Ovary (tissue), 9 donors: ENCODE results near the gene PIP5K1B. TPM values are rescaled to one million over a fixed set of nuclear protein-coding genes. Genes with fewer than 3 reads are reported as not detected.

Experiments
- DNase-seq, 5 donors: peaks; one replicate each; pipeline ENCODE4 v3.0.0-alpha.2; 2019 to 2020
- H3K27ac ChIP-seq, 2 donors: fragments of 200-600 bp; one replicate each; pipeline versions ENCODE4 v1.5.1 to v1.8.0; 2019 to 2022
- H3K27me3 ChIP-seq: fragments of 200-600 bp; one replicate; pipeline ENCODE4 v1.8.0; 2022
- H3K36me3 ChIP-seq: fragments of 200-600 bp; sonication (generic); one replicate; pipeline ENCODE4 v1.5.1; 2019
- H3K4me1 ChIP-seq: one replicate; pipeline ENCODE4 v1.8.1; 2013; ENCODE audit warnings: mild to moderate bottlenecking, moderate library complexity; ENCODE audit not compliant: insufficient read depth
- H3K4me3 ChIP-seq: fragments of 200-600 bp; sonication (generic); one replicate; pipeline ENCODE4 v1.5.1; 2017
- H3K9me3 ChIP-seq, 2 donors: fragments of 200-600 bp in 1 of 2; sonication (generic) in 1 of 2; one replicate each; pipeline versions ENCODE4 v1.5.1 to v1.8.1; 2013 to 2019; ENCODE audit warnings: mild to moderate bottlenecking in 1 of 2, moderate library complexity in 1 of 2
- EP300 ChIP-seq: sonication (generic); formaldehyde crosslinking; IDR thresholded peaks from one replicate; pipeline ENCODE4 v1.6.1; 2017; ENCODE audit warnings: antibody characterized with exemption
- POLR2A ChIP-seq: fragments of 450-650 bp; IDR thresholded peaks from one replicate; pipeline ENCODE4 v1.6.1; 2017; ENCODE audit warnings: antibody characterized with exemption, mild to moderate bottlenecking, moderate library complexity
- WGBS, 3 donors: extraction: QIAGEN DNeasy Blood & Tissue Kit in 1 of 3; methylation state at CpG; one replicate each; pipeline versions ENCODE4 v1.1.5 to v1.1.7; 2013 to 2017; 5-methylcytosine and 5-hydroxymethylcytosine counted together
- intact Hi-C, 4 donors: fragments of 100-400 bp; cut with DNase I; formaldehyde crosslinking; loops; one replicate each; pipeline versions ENCODE4 v1.11.0 to v1.15.1; 2022 to 2023
- polyA plus RNA-seq, 2 donors: library from polyadenylated mRNA; stranded (reverse); fragments of 200-250 nt in 1 of 2; fragments of 350-450 nt in 1 of 2; fragmentation: Illumina TruSeq in 1 of 2; extraction: RNeasy Lipid Tissue Mini Kit (QIAGEN cat#74804) in 1 of 2; gene quantifications; one replicate each; pipeline ENCODE4 v1.2.3, GENCODE V29; 2013 to 2014
- total RNA-seq, 7 donors: library from RNA; depleted of rRNA in 2 of 7; stranded (reverse); fragments of >200 nt in 2 of 7; fragmentation: NEBNext Ultra II Directional in 3 of 7; extraction: Animal tissue kit (Norgen Biotek cat#: 25700) in 3 of 7; gene quantifications; one replicate each; pipeline versions ENCODE4 v1.1.0 to v1.2.4, GENCODE V29; 2016 to 2023
- TF ChIP-seq, protein P1 (sequence below), 3 donors: fragments of 450-650 bp in 2 of 3; fragments of 200-600 bp in 1 of 3; IDR thresholded peaks; one replicate each; pipeline versions ENCODE4 v1.5.1 to v1.8.0; 2016 to 2022; ENCODE audit warnings: antibody characterized with exemption in 3 of 3, mild to moderate bottlenecking in 1 of 3
- donor health status: DM: no; HTN: no; CAD: no; lungs with moderate emphysema.
- donor health status: DM: no; HTN: no; CAD: no.
- donor health status: Bipolar disorder and iron deficiency.
- donor health status: DM: yes; HTN: yes; CAD: no.
- donor health status: DM: no; HTN: no; CAD: no.
- donor health status: DM: yes; HTN: yes; CAD: no.

PIP5K1B gene
- total and polyA plus RNA-seq, 9 donors, result 0.36 to 3.4 (median 1.0) TPM

DNA sequence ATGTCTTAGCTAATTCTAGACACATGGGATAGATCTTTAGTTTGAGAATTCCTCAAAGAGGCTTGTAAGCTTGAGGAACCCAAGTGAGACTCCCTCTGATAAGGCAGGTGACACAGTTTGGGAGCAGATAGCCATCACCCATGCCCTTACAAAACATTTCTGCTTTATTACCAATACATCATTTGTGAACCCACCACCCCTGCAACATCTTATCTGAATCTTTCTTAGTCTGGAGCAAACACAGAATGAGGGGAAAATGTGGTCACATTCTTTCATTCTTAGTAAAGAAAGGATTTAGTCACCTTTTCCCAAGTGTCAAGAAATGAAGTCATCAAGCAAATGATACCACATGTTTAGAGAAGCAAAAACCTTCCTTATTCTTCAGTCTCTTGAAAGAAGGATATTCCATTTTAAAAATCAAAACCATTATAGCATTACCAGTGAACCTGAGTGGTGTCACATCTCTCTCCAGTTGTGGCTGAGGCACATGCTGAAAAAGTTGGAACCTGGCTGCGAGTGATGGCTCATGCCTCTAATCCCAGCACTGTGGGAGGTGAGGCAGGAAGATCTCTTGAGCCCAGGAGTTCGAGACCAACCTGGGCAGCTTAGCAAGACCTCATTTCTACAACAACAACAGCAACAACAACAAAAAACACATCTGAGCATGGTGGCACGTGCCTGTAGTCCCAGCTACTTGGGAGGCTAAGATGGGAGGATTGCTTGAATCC is 243.0 kb downstream of the PIP5K1B start:
- Histone ChIP-seq H3K27me3 (no peaks in the 10 kb centered on the region), H3K27ac (no peak overlapping the region), H3K9me3 (no peaks in the 10 kb centered on the region), H3K36me3 (no peaks in the 10 kb centered on the region), H3K4me1 (no peaks in the 10 kb centered on the region), H3K4me3 (no peak overlapping the region)
- no peak for DNase-seq
- WGBS, 3 donors, result 86 to 91% (median 87%) methylated on average over 3 of the region's 3 CpGs
- intact Hi-C loops, result no loop called here
- no peak for TF ChIP-seq EP300
- no peak for TF ChIP-seq POLR2A
- TF ChIP-seq, protein P1, sequence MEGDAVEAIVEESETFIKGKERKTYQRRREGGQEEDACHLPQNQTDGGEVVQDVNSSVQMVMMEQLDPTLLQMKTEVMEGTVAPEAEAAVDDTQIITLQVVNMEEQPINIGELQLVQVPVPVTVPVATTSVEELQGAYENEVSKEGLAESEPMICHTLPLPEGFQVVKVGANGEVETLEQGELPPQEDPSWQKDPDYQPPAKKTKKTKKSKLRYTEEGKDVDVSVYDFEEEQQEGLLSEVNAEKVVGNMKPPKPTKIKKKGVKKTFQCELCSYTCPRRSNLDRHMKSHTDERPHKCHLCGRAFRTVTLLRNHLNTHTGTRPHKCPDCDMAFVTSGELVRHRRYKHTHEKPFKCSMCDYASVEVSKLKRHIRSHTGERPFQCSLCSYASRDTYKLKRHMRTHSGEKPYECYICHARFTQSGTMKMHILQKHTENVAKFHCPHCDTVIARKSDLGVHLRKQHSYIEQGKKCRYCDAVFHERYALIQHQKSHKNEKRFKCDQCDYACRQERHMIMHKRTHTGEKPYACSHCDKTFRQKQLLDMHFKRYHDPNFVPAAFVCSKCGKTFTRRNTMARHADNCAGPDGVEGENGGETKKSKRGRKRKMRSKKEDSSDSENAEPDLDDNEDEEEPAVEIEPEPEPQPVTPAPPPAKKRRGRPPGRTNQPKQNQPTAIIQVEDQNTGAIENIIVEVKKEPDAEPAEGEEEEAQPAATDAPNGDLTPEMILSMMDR (IDR thresholded peaks at IDR 0.05), result no peak

DNA sequence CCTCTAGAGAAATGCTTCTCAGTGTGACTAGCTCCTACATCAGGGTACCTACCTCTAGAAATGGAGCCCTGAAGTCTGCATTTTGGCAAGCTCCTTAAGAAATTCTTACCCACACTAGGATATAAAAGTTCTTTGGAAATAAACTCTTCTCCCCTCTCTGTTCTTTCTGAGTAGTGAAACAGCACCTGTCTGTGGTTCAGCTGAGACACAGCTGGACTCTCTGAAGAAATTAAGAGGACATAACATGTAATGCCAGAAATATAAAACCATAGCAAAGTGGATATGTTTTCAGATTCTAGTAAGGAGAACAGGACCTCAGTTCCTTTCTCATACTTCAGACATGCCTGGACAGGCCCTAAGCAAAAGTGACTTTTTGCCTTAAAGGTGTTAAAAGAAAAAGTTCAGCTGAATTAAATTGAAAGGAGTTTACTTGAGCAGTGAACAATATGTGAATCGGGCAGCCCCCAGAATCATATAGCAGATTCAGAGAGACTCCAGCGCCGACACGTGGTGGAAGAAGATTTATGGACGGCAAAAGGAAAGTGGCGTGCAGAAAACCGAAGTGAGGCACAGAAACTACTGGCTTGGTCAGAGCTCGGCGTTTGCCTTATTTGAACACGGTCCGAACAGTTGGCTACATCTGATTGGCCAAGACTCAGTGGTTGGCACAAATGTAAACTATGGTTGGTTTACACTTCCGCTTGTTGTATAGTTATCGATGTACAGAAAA is 244.4 kb downstream of the PIP5K1B start:
- H3K27me3 ChIP-seq, result no peaks in the 10 kb centered on the region
- peak; percentile 25 to 57 (median 42) for DNase-seq
- no peaks in the 10 kb centered on the region for H3K4me1 ChIP-seq
- 42 to 50% (median 48%) methylated on average over 13 of the region's 13 CpGs for WGBS, 3 donors
- no peaks in the 10 kb centered on the region for H3K9me3 ChIP-seq
- no peaks in the 10 kb centered on the region for H3K36me3 ChIP-seq
- no peak overlapping the region for H3K4me3 ChIP-seq
- no peak overlapping the region for H3K27ac ChIP-seq
- intact Hi-C loops, result no loop called here
- TF ChIP-seq, protein P1 (IDR thresholded peaks at IDR 0.05), result peak in 1 of 3 donors; percentile 29
- no peak for TF ChIP-seq EP300

DNA sequence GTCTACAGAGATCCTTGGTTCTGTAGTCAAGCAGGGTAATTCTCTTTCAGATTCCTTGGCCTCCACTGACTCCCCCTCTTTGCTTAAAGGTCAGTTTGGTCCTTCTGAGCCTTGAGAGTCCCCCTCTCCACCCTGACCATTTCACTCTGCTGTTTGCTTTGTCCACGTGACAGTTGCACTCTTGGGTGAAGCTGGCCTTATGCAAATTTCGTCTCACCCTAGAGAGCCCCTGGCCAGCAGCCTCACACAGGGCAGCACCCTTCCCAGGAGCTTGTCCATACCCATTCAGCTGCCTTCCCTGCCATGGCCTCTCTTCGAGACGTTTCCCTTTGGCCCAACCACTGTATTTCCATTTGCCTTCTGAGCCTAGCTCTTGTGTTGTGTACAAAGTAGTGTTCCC is 245.1 kb downstream of the PIP5K1B start:
- H3K36me3 ChIP-seq, result no peaks in the 10 kb centered on the region
- intact Hi-C loops, result loop anchor here in 1 of 4 donors (10.0 kb wide), 1 partner anchor 365 kb away; no protein-coding TSS in a partner anchor
- H3K27ac ChIP-seq, result no peak overlapping the region
- no peaks in the 10 kb centered on the region for H3K4me1 ChIP-seq
- TF ChIP-seq, protein P1 (IDR thresholded peaks at IDR 0.05), result no peak
- TF ChIP-seq POLR2A (no peak), EP300 (no peak)
- H3K4me3 ChIP-seq, result no peak overlapping the region
- no peak for DNase-seq
- no peaks in the 10 kb centered on the region for H3K9me3 ChIP-seq
- WGBS, 3 donors, result 77 to 88% (median 78%) methylated on average over 4 of the region's 4 CpGs
- no peaks in the 10 kb centered on the region for H3K27me3 ChIP-seq

DNA sequence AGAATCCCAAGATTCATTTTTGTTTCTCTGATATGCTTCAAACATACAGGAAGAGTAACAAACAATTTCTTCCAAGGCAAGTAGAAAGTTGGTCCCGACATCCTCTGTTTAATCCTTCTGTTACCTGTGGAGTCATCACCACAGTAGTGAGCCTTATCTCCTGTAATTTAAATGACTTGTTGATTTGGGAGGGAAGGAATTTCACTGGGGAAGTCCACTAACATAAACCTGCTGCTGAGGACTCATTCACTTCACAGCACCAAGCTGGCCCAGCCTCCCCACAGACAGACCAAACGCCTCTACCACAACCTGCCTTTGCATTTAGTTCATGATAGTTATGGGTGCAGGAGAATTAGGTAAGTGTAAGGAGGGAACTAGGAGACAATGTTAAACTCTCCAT is 245.6 kb downstream of the PIP5K1B start:
- H3K27ac ChIP-seq, result no peak overlapping the region
- H3K9me3 ChIP-seq, result no peaks in the 10 kb centered on the region
- H3K36me3 ChIP-seq, result no peaks in the 10 kb centered on the region
- no peak for DNase-seq
- no peaks in the 10 kb centered on the region for H3K27me3 ChIP-seq
- no peak overlapping the region for H3K4me3 ChIP-seq
- TF ChIP-seq, protein P1 (IDR thresholded peaks at IDR 0.05), result no peak
- TF ChIP-seq EP300 (no peak), POLR2A (no peak)
- intact Hi-C loops, result loop anchor here in 1 of 4 donors (10.0 kb wide), 1 partner anchor 366 kb away; no protein-coding TSS in a partner anchor
- WGBS, 3 donors, result 81 to 86% (median 82%) methylated on average over 2 of the region's 2 CpGs
- H3K4me1 ChIP-seq, result no peaks in the 10 kb centered on the region
